HCT116 (cell line): ENCODE measurements around the gene DMAC2. TPM values are rescaled to one million over a fixed set of nuclear protein-coding genes. Genes with fewer than 3 reads are reported as not detected.

Experiments
- ATAC-seq: fragments of 200-7000 bp; cut with Tn5 transposase; 2 replicates; pipeline ENCODE4 v1.9.1; 2020; ENCODE audit warnings: mild to moderate bottlenecking, moderate library complexity
- BruUV-seq: library from RNA; stranded (reverse); fragments of 400-500 nt; replicated peaks from 2 replicates; lab custom pipeline; 2021; lab: Mats Ljungman, UMichigan
- CTCF ChIA-PET: fragments of 300-600 bp; sonication (Branson Sonifier 250); formaldehyde crosslinking; loops from one replicate; lab custom pipeline; 2021; ENCODE audit warnings: antibody characterized with exemption; lab: Charles Lee
- POLR2A ChIA-PET: fragments of 300-600, 350-600 bp; sonication (Branson Sonifier 250); formaldehyde crosslinking; loops from one replicate; lab custom pipeline; 2021; ENCODE audit warnings: antibody characterized with exemption; lab: Charles Lee
- RAD21 ChIA-PET, 2 experiments: fragments of 300-600 bp; sonication (Branson Sonifier 250); formaldehyde crosslinking; loops; one replicate each; lab custom pipeline; 2023; ENCODE audit warnings: low total read pairs in 2 of 2; ENCODE audit not compliant: uncharacterized antibody in 2 of 2, unreplicated experiment in 2 of 2, low non-redundant PET in 1 of 2; lab: Charles Lee
- DNase-seq: peaks from one replicate; pipeline ENCODE4 v3.0.0-alpha.2; 2010; ENCODE audit warnings: low read depth, low spot score
- H2AFZ ChIP-seq: fragments of 200-600 bp; shearing (Covaris generic), sonication (generic); 2 replicates; pipeline ENCODE4 v1.6.1; 2017; ENCODE audit warnings: low read depth, mixed run types, mixed read lengths, antibody characterized with exemption, low read length; ENCODE audit not compliant: poor library complexity, severe bottlenecking
- H3K27ac ChIP-seq: 2 replicates; pipeline ENCODE4 v1.5.1; 2012; ENCODE audit warnings: low read depth, low read length
- H3K27me3 ChIP-seq: fragments of 200-600 bp; sonication (generic); 2 replicates; pipeline ENCODE4 v1.6.1; 2016; ENCODE audit warnings: mixed run types, low read length, mixed read lengths; ENCODE audit not compliant: insufficient read depth
- H3K36me3 ChIP-seq, 2 experiments: fragments of 200-500 bp in 1 of 2; fragments of 200-600 bp in 1 of 2; sonication (Bioruptor generic) in 1 of 2; sonication (generic) in 1 of 2; 2 replicates each; pipeline versions ENCODE4 v1.5.1 to v1.6.1; 2014 to 2016; ENCODE audit warnings: low read length in 2 of 2, inconsistent platforms in 1 of 2, mixed read lengths in 1 of 2, mixed run types in 1 of 2; ENCODE audit not compliant: insufficient read depth in 2 of 2, control insufficient read depth in 1 of 2
- H3K4me1 ChIP-seq, 2 experiments: fragments of 200-600 bp in 1 of 2; sonication (generic) in 1 of 2; 2 replicates each; pipeline versions ENCODE4 v1.5.1 to v1.6.1; 2012 to 2017; ENCODE audit warnings: low read length in 2 of 2, inconsistent platforms in 1 of 2, mild to moderate bottlenecking in 1 of 2, mixed read lengths in 1 of 2, mixed run types in 1 of 2, moderate library complexity in 1 of 2; ENCODE audit not compliant: insufficient read depth in 2 of 2, control insufficient read depth in 1 of 2
- H3K4me2 ChIP-seq: fragments of 200-600 bp; sonication (generic); 2 replicates; pipeline ENCODE4 v1.6.1; 2017; ENCODE audit warnings: mixed run types, low read length, mixed read lengths
- H3K4me3 ChIP-seq, 2 experiments: fragments of 200-600 bp in 1 of 2; sonication (generic) in 1 of 2; replicated peaks in 1 of 2; 2 replicates each; pipeline ENCODE4 v1.5.1; 2011 to 2016; ENCODE audit warnings: low read length in 2 of 2, control low read depth in 1 of 2, low read depth in 1 of 2, mild to moderate bottlenecking in 1 of 2, mixed read lengths in 1 of 2, mixed run types in 1 of 2
- H3K79me2 ChIP-seq: fragments of 200-600 bp; sonication (generic); 2 replicates; pipeline ENCODE4 v1.6.1; 2017; ENCODE audit warnings: mild to moderate bottlenecking, mixed run types, low read length, moderate library complexity, mixed read lengths; ENCODE audit not compliant: insufficient read depth
- H3K9ac ChIP-seq: fragments of 200-600 bp; sonication (generic); 2 replicates; pipeline ENCODE4 v1.6.1; 2016; ENCODE audit warnings: low read length, mixed read lengths
- H3K9me2 ChIP-seq: fragments of 200-600 bp; sonication (generic), shearing (Covaris generic); 2 replicates; pipeline ENCODE4 v1.6.1; 2017; ENCODE audit warnings: mixed run types, mild to moderate bottlenecking, moderate library complexity; ENCODE audit not compliant: insufficient read depth
- H3K9me3 ChIP-seq, 2 experiments: fragments of 200-500 bp in 1 of 2; fragments of 200-600 bp in 1 of 2; sonication (Bioruptor generic) in 1 of 2; sonication (generic) in 1 of 2; 2 replicates each; pipeline ENCODE4 v1.6.1; 2014 to 2017; ENCODE audit warnings: low read length in 2 of 2, mixed read lengths in 2 of 2, inconsistent platforms in 1 of 2, low read depth in 1 of 2, mild to moderate bottlenecking in 1 of 2, mixed run types in 1 of 2, moderate library complexity in 1 of 2; ENCODE audit not compliant: control insufficient read depth in 1 of 2, insufficient read depth in 1 of 2
- H4K20me1 ChIP-seq: fragments of 200-600 bp; sonication (generic), shearing (Covaris generic); 2 replicates; pipeline ENCODE4 v1.6.1; 2017; ENCODE audit warnings: mixed run types, mild to moderate bottlenecking, moderate library complexity; ENCODE audit not compliant: insufficient read depth
- CEBPB ChIP-seq: IDR thresholded peaks from 2 replicates; pipeline ENCODE4 v1.6.1; 2012; ENCODE audit warnings: low read depth
- ELF1 ChIP-seq: IDR thresholded peaks from 2 replicates; pipeline ENCODE4 v1.6.1; 2012; ENCODE audit warnings: low read depth, borderline replicate concordance
- EZH2 ChIP-seq: fragments of 200-600 bp; sonication (generic); IDR thresholded peaks from 2 replicates; pipeline ENCODE4 v1.6.1; 2017; ENCODE audit warnings: antibody characterized with exemption, mixed run types
- EZH2phosphoT487 ChIP-seq: fragments of 200-600 bp; IDR thresholded peaks from 2 replicates; pipeline ENCODE4 v1.6.1; 2018; ENCODE audit warnings: antibody characterized with exemption, borderline replicate concordance
- JUND ChIP-seq: IDR thresholded peaks from 2 replicates; pipeline ENCODE4 v1.6.1; 2012
- POLR2A ChIP-seq: IDR thresholded peaks from 2 replicates; pipeline ENCODE4 v1.7.0; 2011; ENCODE audit warnings: borderline replicate concordance; ENCODE audit not compliant: insufficient read depth, insufficient read length; ENCODE audit errors: extremely low read depth
- RAD21 ChIP-seq: IDR thresholded peaks from 2 replicates; pipeline ENCODE4 v1.6.1; 2012; ENCODE audit warnings: low read depth, mild to moderate bottlenecking
- REST ChIP-seq: IDR thresholded peaks from 2 replicates; pipeline ENCODE4 v1.6.1; 2012; ENCODE audit warnings: low read depth
- SRF ChIP-seq: IDR thresholded peaks from 2 replicates; pipeline ENCODE4 v1.6.1; 2012; ENCODE audit warnings: low read depth
- YY1 ChIP-seq: IDR thresholded peaks from 2 replicates; pipeline ENCODE4 v1.6.1; 2011; ENCODE audit warnings: low read length, low read depth, moderate library complexity, mild to moderate bottlenecking; ENCODE audit not compliant: insufficient replicate concordance; ENCODE audit errors: extremely low read depth
- ZBTB33 ChIP-seq: IDR thresholded peaks from 2 replicates; pipeline ENCODE4 v1.6.1; 2011; ENCODE audit warnings: mild to moderate bottlenecking, low read length, moderate library complexity; ENCODE audit not compliant: insufficient replicate concordance; ENCODE audit errors: extremely low read depth
- ZNF274 ChIP-seq: fragments of 200-500 bp; sonication (Bioruptor generic); IDR thresholded peaks from 2 replicates; pipeline ENCODE4 v1.6.1; 2014; ENCODE audit warnings: mild to moderate bottlenecking, low read depth, low read length, inconsistent platforms
- intact Hi-C: fragments of 100-400 bp; cut with micrococcal nuclease; formaldehyde crosslinking; loops from 2 replicates; pipeline ENCODE4 v1.10.0; 2022
- total RNA-seq: library from RNA; stranded (reverse); gene quantifications from one replicate; pipeline ENCODE4 v1.2.1, GENCODE V29; 2021; ENCODE audit not compliant: unreplicated experiment

Gene DMAC2
- total RNA-seq, 1 experiment from 2014 or later, result 65.6 TPM

- TF ChIP-seq REST (no peak), SRF (no peak), ELF1 (no peak), POLR2A (no peak), JUND (no peak), ZNF274 (no peak), YY1 (no peak), EZH2 (no peak)
These were observed 46.9 kb downstream of the DMAC2 start (continued) for GRCh38 chr19:41392775-41393174.

DNA sequence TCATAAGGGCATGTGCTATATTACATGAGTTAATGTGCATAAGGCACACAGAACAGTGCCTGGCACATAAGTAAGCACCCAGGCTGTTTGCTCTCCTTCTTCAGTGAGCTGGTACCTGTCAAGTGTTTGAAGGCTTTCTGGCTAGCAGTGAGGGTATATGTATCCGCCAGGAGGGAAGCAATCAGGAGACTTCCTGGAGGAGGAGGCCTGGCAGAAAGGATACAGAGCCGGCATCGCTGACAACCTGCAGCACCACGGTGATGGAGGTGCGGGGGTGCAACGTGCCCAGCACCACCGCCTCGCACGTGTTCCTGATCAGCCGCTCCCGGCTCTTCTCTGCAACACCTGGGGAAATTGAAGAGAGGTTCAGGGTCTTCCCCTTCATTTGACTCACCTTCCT is 48.1 kb downstream of the DMAC2 start:
- Histone ChIP-seq H3K9me2 (no peaks in the 10 kb centered on the region), H3K36me3 (peaks cover 10 to 17% of the 10 kb centered on the region in 2 experiments; a peak in 3 of 4 replicates), H3K4me3 (no peak overlapping the region), H2AFZ (no peak overlapping the region), H3K79me2 (peaks cover 18% of the 10 kb centered on the region), H3K4me1 (peaks cover 2 to 8% of the 10 kb centered on the region in 2 experiments; a peak in 1 of 4 replicates), H3K9ac (no peak overlapping the region), H4K20me1 (no peaks in the 10 kb centered on the region), H3K4me2 (no peak overlapping the region), H3K27me3 (no peaks in the 10 kb centered on the region), H3K27ac (no peak overlapping the region), H3K9me3 (no peaks in the 10 kb centered on the region)
- ChIA-PET POLR2A (no interaction called here), CTCF (no interaction called here), RAD21 (no interaction called here)
- no peak for TF ChIP-seq EZH2
- TF ChIP-seq ELF1, result no peak
- TF ChIP-seq CEBPB, result no peak
- no peak for TF ChIP-seq RAD21
- TF ChIP-seq EZH2phosphoT487, result no peak
- no peak for TF ChIP-seq ZBTB33
- DNase-seq, result no peak
- no TSS peak for BruUV-seq
- no peak for ATAC-seq
- intact Hi-C loops, result no loop called here
